Keratinocyte (primary cell): ENCODE results near the gene CHN2. TPM values are rescaled to one million over a fixed set of nuclear protein-coding genes. Genes with fewer than 3 reads are reported as not detected.

Experiments used
- DNase-seq: peaks from one replicate; pipeline ENCODE4 v3.0.0-alpha.2; 2011; ENCODE audit warnings: low read depth, missing footprints, low spot score
- FAIRE-seq: peaks from 2 replicates; lab custom pipeline; 2011; peaks lifted over from hg19 to GRCh38; lab: Jason Lieb, UNC
- H2AFZ ChIP-seq: 2 replicates; pipeline ENCODE4 v1.6.0; 2012; ENCODE audit warnings: low read length, control low read depth, inconsistent platforms; ENCODE audit not compliant: control insufficient read depth
- H3K27ac ChIP-seq: 2 replicates; pipeline ENCODE4 v1.5.1; 2011; ENCODE audit warnings: low read length; ENCODE audit not compliant: control insufficient read depth, insufficient read depth
- H3K27me3 ChIP-seq: 3 replicates; pipeline ENCODE4 v1.6.0; 2011; ENCODE audit warnings: low read length; ENCODE audit not compliant: control insufficient read depth, insufficient read depth; ENCODE audit errors: extremely low read depth
- H3K36me3 ChIP-seq, 2 experiments: 2 replicates in 1 of 2; 3 replicates in 1 of 2; pipeline ENCODE4 v1.5.1; 2011; ENCODE audit warnings: low read length in 2 of 2, mild to moderate bottlenecking in 1 of 2; ENCODE audit not compliant: control insufficient read depth in 2 of 2, insufficient read depth in 2 of 2; ENCODE audit errors: extremely low read depth in 1 of 2
- H3K4me1 ChIP-seq: 3 replicates; pipeline ENCODE4 v1.5.1; 2011; ENCODE audit warnings: low read length; ENCODE audit not compliant: control insufficient read depth, insufficient read depth; ENCODE audit errors: extremely low read depth
- H3K4me2 ChIP-seq: 3 replicates; pipeline ENCODE4 v1.6.0; 2011; ENCODE audit warnings: low read depth, low read length; ENCODE audit not compliant: control insufficient read depth, insufficient read depth; ENCODE audit errors: extremely low read depth
- H3K4me3 ChIP-seq, 3 experiments: fragments of 200-600 bp in 1 of 3; sonication (generic) in 1 of 3; 2 replicates in 2 of 3; 3 replicates in 1 of 3; pipeline ENCODE4 v1.5.1; 2011 to 2016; ENCODE audit warnings: low read length in 3 of 3, mild to moderate bottlenecking in 3 of 3, control low read depth in 2 of 3, inconsistent platforms in 1 of 3, low read depth in 1 of 3, mixed read lengths in 1 of 3, mixed run types in 1 of 3, moderate library complexity in 1 of 3; ENCODE audit not compliant: control insufficient read depth in 2 of 3, insufficient read depth in 2 of 3; ENCODE audit errors: extremely low read depth in 1 of 3
- H3K79me2 ChIP-seq: 2 replicates; pipeline ENCODE4 v1.6.0; 2012; ENCODE audit warnings: low read length; ENCODE audit not compliant: control insufficient read depth, insufficient read depth
- H3K9ac ChIP-seq: 3 replicates; pipeline ENCODE4 v1.6.0; 2011; ENCODE audit warnings: low read length; ENCODE audit not compliant: control insufficient read depth, insufficient read depth; ENCODE audit errors: extremely low read depth
- H3K9me1 ChIP-seq: 3 replicates; pipeline ENCODE4 v1.6.0; 2011; ENCODE audit warnings: low read length; ENCODE audit not compliant: control insufficient read depth, insufficient read depth; ENCODE audit errors: extremely low read depth
- H3K9me3 ChIP-seq: 2 replicates; pipeline ENCODE4 v1.5.1; 2012; ENCODE audit warnings: low read depth, low read length; ENCODE audit not compliant: control insufficient read depth
- H4K20me1 ChIP-seq: 3 replicates; pipeline ENCODE4 v1.6.0; 2011; ENCODE audit warnings: low read length; ENCODE audit not compliant: control insufficient read depth, insufficient read depth; ENCODE audit errors: extremely low read depth
- CTCF ChIP-seq, 3 experiments: IDR thresholded peaks in 1 of 3; conservative IDR thresholded peaks in 1 of 3; optimal IDR thresholded peaks in 1 of 3; 2 replicates in 2 of 3; 3 replicates in 1 of 3; pipeline versions ENCODE3 to v1.5.1; 2011; ENCODE audit warnings: low read length in 3 of 3, mild to moderate bottlenecking in 3 of 3, moderate library complexity in 2 of 3, control low read depth in 1 of 3, inconsistent platforms in 1 of 3; ENCODE audit not compliant: insufficient read depth in 2 of 3; ENCODE audit errors: extremely low read depth in 1 of 3
- EZH2 ChIP-seq: IDR thresholded peaks from one replicate; pipeline ENCODE4 v1.6.1; 2012; ENCODE audit warnings: inconsistent platforms, mild to moderate bottlenecking, low read length, moderate library complexity
- dilution Hi-C: fragments of 300-500 bp; cut with MboI; formaldehyde crosslinking; loops from one replicate; pipeline ENCODE4 v1.7.0; 2020; ENCODE audit warnings: low sequenced_read_pairs; ENCODE audit not compliant: extremely low pct_ligation_motif_present
- polyA plus RNA-seq, 5 experiments: library from polyadenylated mRNA; depleted of rRNA in 3 of 5; stranded (reverse) in 3 of 5; stranded (forward) in 1 of 5; unstranded in 1 of 5; fragments of >200 nt; gene quantifications; 1 replicate in 1 of 5; 2 replicates in 3 of 5; 3 replicates in 1 of 5; pipeline versions ENCODE4 v1.2.1 to v1.2.3, GENCODE V29; 2011 to 2012; ENCODE audit warnings: missing spikeins in 2 of 5, low read depth in 1 of 5, low replicate concordance in 1 of 5

The CHN2 gene
- polyA plus RNA-seq, 1 donor (not counting 4 experiments of a cell fraction or from before 2014, with no cell fraction given), result 1.8 TPM

GRCh38 chr7:29418056-29418455 is 223.5 kb downstream of the CHN2 start:
- no peaks in the 10 kb centered on the region for H3K9me3 ChIP-seq
- no peak overlapping the region for H3K9ac ChIP-seq
- FAIRE-seq (no peak), DNase-seq (no peak)
- H3K4me3 ChIP-seq, result no peak overlapping the region
- no peak for TF ChIP-seq EZH2
- no peak for TF ChIP-seq CTCF (optimal IDR thresholded peaks at IDR 0.05 in 1 of 3, IDR thresholded peaks at IDR 0.05 in 1 of 3, conservative IDR thresholded peaks at IDR 0.05 in 1 of 3; ENCODE audit: extremely low read depth in 1 of 3, insufficient read depth in 2 of 3, low read length in 3 of 3)
- H3K36me3 ChIP-seq, result no peaks in the 10 kb centered on the region
- no peak overlapping the region for H3K27ac ChIP-seq
- H3K9me1 ChIP-seq, result no peaks in the 10 kb centered on the region
- no peak overlapping the region for H3K4me2 ChIP-seq
- H2AFZ ChIP-seq, result no peak overlapping the region
- no peaks in the 10 kb centered on the region for H3K27me3 ChIP-seq
- no peaks in the 10 kb centered on the region for H4K20me1 ChIP-seq
- H3K4me1 ChIP-seq, result peaks cover 13% of the 10 kb centered on the region
- no peaks in the 10 kb centered on the region for H3K79me2 ChIP-seq
- dilution Hi-C loops, result no loop called here

- FAIRE-seq, result no peak
- Histone ChIP-seq H3K9me3 (no peaks in the 10 kb centered on the region), H3K27me3 (no peaks in the 10 kb centered on the region), H3K79me2 (no peaks in the 10 kb centered on the region), H3K4me2 (no peak overlapping the region), H3K4me1 (peaks cover 7% of the 10 kb centered on the region), H3K27ac (no peak overlapping the region), H3K9ac (no peak overlapping the region), H3K9me1 (no peaks in the 10 kb centered on the region), H3K36me3 (no peaks in the 10 kb centered on the region), H4K20me1 (no peaks in the 10 kb centered on the region), H3K4me3 (no peak overlapping the region), H2AFZ (no peak overlapping the region)
- DNase-seq, result no peak
- TF ChIP-seq CTCF (optimal IDR thresholded peaks at IDR 0.05 in 1 of 3, IDR thresholded peaks at IDR 0.05 in 1 of 3, conservative IDR thresholded peaks at IDR 0.05 in 1 of 3; ENCODE audit: extremely low read depth in 1 of 3, insufficient read depth in 2 of 3, low read length in 3 of 3) (no peak), EZH2 (no peak)
- dilution Hi-C loops, result no loop called here
These were observed 224.1 kb downstream of the CHN2 start for GRCh38 chr7:29418651-29419050.
